H4 (cell line): ENCODE measurements around the gene MYT1. TPM values are rescaled to one million over a fixed set of nuclear protein-coding genes. Genes with fewer than 3 reads are reported as not detected.

Experiments used
- DNase-seq: peaks from one replicate; pipeline ENCODE4 v3.0.0-alpha.2; 2015; ENCODE audit warnings: low spot score
- total RNA-seq: library from RNA; depleted of rRNA; stranded (reverse); fragments of >200 nt; shearing (Covaris generic); gene quantifications from 2 replicates; pipeline ENCODE4 v1.2.3, GENCODE V29; 2014

MYT1 gene
- total RNA-seq, 1 experiment from 2014 or later = 0.27 TPM

- DNase-seq = no peak
These were observed 80.1 kb downstream of the MYT1 start for GRCh38 chr20:64244281-64244805.

DNA sequence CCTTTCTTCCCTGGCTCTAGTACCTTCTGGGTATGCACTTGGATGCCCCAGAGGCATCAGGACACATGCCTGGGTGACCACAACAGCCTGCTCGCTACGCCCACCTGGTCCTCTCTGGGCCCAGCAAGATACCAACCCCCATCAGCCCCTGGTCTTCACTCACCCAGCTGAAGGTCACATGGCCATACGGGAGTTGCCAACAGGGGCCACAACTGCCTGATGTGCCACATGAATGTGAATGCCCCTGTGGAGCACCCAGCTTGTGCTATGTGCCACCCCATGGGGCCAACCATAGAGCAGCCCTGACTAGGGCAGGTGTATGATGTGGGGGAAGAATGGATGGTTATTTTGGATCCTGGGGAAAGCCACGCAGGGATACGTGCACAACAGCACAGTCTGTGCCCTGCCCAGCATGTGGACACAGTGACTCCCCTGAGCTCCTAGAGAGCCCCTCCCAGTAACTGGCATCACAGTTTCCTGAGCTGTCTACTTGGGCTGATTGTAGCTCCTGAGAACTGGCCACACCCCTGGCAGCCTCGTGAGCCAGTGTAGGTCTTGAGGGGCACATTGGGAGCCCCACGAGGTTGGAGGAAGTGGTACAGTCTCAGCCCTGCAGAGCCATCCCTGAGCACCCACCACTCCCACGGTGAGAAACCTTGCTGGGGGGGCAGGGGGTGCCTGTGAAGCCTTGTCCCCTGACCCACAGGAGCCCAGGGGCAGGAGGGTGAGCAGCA is 80.8 kb downstream of the MYT1 start:
- DNase-seq = no peak

GRCh38 chr20:64245746-64246595 is 81.7 kb downstream of the MYT1 start:
- no peak for DNase-seq

- no peak for DNase-seq
These were observed 82.5 kb downstream of the MYT1 start for GRCh38 chr20:64246616-64247306.

- DNase-seq = no peak
These were observed 83.0 kb downstream of the MYT1 start for GRCh38 chr20:64247307-64247618.

GRCh38 chr20:64247970-64248841 is 84.0 kb downstream of the MYT1 start:
- DNase-seq = no peak

DNA sequence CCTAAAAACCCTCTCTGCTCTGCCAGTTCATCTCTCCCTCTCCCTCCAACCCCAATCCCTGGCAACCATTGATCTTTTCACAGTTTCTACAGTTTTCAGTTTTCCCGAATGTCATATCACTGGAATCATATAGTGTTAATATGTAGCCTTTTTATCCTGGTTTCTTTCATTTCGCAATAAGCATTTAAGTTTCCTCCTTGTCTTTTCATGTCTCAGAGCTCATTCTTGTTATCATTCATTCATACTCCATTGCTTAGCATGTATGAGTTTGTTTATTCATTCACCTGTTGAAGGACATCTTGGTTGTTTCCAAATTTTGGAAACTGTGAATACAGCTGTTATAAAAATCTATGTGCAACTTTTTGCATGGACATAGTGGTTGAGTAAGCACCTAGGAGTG is 85.8 kb downstream of the MYT1 start:
- no peak for DNase-seq

DNA sequence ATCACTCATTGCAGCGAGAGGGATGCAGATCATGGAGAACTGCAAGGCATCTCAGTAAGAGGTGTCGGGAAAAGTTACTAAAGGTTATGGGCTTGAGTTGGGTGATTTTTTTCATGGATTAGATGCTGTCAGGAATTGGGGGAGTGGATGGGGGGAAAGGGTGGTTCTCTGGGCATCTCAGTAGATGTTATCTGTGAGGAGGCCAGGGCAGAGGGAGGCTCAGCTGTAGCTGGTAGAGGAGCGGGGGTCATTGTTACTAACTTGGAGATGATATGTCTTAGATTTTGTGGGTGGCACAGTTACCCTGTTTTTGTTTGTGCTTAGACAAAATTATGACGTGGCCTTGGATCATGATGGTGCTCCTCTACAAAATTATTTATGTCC is 88.7 kb downstream of the MYT1 start:
- no peak for DNase-seq

- no peak for DNase-seq
These were observed 89.2 kb downstream of the MYT1 start for GRCh38 chr20:64253443-64253842.

DNA sequence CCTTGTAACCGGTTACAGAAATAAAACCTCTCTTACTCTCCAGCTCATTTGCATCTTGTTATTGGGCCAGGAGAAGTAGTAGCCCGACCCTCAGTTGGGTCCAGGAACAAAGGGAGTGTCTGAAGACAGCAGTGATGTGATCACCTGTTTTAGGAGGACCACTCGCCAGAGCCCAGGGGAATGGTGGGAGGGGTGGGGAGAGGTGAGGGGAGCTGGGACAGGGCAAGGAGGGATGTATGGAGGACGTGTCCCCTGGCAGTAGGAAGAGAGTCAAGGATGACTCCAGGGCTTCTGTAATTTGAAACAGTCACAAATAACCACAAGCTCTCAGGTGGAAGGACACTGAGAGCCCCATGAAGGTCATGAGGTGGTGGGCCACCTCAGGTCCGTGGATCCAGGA is 89.9 kb downstream of the MYT1 start:
- no peak for DNase-seq

DNA sequence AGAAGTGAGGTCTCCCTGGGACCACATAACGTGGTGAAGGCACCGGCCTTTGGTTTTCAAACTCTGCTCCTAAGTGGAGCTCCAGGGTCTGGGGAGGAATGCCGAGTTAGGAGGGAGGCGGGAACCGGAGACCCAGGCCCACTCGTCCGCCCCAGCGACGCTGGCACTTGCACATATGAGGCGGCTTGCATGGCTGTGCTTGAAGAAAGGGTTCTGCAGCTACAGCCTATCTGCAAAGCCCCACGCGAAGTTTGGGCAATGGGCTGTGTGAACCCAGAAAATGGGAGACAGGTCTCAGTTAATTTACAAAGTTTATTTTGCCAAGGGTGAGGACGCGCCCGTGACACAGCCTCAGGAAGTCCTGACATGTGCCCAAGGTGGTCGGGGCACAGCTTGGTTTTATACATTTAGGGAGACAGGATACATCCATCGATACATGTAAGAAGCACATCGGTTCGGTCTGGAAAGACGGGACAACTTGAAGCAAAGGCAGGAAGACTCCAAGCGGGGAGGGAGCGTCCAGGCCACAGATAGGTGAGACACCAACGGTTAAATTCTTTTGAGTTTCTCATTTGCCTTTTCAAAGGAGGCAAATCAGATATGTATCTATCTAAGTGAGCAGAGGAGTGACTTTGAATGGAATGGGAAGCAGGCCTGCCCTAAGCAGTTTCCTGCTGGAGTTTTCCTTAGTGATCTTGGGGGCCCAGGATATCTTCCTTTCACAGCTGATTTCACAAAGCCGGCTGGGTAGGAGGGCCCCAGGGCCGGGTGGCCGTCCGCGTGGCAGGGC is 90.5 kb downstream of the MYT1 start:
- DNase-seq = no peak

- peak; percentile 74 for DNase-seq
These were observed 91.4 kb downstream of the MYT1 start, which contains the start of gene PCMTD2 for GRCh38 chr20:64255361-64256281. PCMTD2 (plus strand) TSS chr20:64255748; CDS start chr20:64259966, 4,218 bp downstream.

DNA sequence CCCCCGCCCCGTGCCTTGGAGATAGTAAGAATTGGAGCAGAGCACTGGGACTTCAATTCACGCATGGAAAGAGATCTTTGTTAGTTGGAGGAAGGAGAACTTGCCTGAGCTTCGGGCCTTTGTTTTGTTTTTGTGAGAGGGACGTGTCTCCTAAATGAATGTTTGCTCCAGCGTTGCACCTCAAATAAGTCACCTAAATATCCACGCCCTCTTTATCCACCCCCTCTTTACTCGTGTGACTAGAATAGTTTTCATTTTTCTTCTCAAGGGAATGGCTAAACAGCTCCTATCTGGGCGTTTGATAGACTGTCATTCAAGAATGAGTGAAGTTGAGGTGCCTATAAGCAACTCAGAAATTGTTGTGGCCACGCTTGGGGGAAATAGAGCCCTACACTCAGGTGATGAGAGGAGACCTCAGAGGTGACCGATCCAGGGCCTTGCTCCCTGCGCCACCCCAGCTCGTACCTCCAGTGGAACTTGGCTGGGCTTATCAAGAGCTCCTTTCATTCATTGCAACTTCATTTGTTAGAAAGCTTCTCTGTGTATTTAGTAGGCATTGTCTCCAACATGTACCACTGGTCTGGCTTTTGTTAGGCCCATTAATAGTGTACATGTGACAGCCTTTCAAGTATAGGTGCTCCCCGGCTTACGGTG is 92.2 kb downstream of the MYT1 start:
- DNase-seq = no peak

GRCh38 chr20:64257107-64257757 is 93.0 kb downstream of the MYT1 start:
- no peak for DNase-seq

DNA sequence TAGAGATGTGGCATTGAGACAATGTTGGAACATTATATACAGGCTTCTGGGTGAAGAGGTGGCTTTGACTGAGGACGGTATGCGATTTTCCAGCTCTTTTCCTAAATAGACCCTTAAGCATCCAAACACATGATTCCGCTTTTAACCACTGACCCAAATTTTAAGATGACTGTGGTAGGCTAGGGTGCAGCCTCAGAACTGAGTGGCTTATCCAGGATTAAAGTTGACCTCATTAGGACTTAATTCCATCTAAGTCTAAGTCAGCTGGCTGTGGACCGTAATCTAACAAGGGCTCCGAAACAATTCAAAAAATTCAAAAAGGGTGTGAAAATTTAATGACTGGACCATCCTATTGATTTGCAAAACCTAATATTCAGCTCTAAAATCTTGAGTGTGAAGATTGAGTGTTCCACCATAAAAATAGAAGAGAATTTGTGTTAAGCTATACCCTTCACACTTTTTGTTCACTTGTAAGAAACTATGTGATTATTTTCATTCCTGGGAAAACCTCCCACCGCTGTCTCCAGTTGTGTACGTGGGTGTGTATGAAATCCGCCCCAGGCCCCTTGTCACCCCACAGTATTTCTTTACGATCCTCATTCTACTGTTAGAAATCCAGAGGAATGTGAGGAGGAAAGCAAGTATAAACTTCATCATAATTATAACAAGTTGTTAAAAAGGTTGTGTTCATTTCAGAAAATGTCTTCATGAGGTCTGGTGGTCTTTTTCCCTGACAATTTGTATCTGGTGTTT is 94.0 kb downstream of the MYT1 start:
- DNase-seq = no peak

DNA sequence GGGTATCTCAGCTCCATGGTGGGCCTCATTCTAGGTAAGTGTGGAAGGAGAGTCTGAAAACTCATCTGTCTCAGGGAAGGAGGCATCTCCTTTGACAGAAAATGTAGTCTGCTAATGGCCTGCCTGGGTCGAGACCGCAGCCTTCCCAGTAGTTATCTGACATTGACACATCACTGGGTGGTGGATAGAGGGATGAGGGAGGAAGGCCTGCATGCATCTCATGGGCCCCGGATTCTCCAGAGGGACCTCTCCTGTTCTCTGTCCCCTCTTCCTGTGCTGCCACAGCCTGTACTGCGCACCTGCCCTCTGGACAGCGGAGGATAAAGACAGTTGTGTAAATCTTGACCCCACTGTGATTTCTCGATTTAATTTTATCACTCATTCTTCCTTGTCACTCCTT is 96.0 kb downstream of the MYT1 start:
- no peak for DNase-seq

DNA sequence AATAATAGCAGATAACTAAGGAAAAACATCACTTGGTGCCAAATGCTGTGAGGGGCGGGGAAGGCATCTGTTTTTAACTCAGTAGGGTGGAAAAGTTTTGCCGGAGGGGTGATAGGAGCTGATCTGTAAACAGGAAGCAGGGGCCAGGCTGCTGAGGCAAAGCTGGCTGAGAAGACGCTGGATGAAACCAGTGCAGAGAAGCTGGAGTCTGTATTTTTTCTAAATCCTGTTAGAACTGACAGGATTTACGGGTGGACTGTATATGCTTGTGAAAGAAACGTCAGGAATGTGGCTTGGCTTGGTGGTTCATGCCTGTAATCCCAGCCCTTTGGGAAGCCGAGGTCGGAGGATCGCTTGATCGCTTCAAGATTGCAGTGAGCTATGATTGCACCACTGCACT is 96.9 kb downstream of the MYT1 start:
- peak; percentile 78 for DNase-seq

DNA sequence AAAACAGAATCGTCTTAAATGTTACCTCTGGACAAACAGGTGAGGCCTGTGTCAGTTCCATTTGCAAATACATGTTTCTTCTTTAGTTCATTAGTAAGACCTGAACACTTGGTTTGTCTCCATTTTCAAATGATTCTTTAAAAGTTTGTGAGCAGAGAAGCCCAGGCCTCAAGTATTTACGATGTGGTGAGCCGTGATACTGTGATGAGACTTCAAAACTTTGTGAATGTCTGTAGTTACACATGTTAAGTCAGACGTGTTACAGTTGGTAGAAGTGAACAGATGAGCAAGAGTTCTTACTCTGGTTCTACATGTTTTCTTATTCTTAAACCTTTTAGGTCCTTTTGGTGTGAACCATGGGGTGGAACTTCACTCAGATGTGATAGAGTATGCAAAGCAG is 99.8 kb downstream of the MYT1 start:
- no peak for DNase-seq
